HCT116 (cell line): ENCODE data around the gene CPTP.

Source experiments
- CTCF ChIP-seq, 3 experiments: fragments of 200-600 bp in 1 of 3; sonication (generic) in 1 of 3; IDR thresholded peaks in 2 of 3; conservative IDR thresholded peaks in 1 of 3; 2 replicates each; pipeline ENCODE4 v1.5.1; 2012 to 2017; ENCODE audit warnings: low read depth in 2 of 3, low read length in 2 of 3, antibody characterized with exemption in 1 of 3, borderline replicate concordance in 1 of 3, control low read depth in 1 of 3, mild to moderate bottlenecking in 1 of 3, mixed read lengths in 1 of 3, mixed run types in 1 of 3, moderate library complexity in 1 of 3; ENCODE audit not compliant: insufficient read depth in 1 of 3
- EGR1 ChIP-seq: IDR thresholded peaks from 2 replicates; pipeline ENCODE4 v1.6.1; 2012; ENCODE audit warnings: low read depth
- ELF1 ChIP-seq: IDR thresholded peaks from 2 replicates; pipeline ENCODE4 v1.6.1; 2012; ENCODE audit warnings: low read depth, borderline replicate concordance
- POLR2A ChIP-seq: IDR thresholded peaks from 2 replicates; pipeline ENCODE4 v1.7.0; 2011; ENCODE audit warnings: borderline replicate concordance; ENCODE audit not compliant: insufficient read depth, insufficient read length; ENCODE audit errors: extremely low read depth
- POLR2AphosphoS5 ChIP-seq: IDR thresholded peaks from 2 replicates; pipeline ENCODE4 v1.6.1; 2011; ENCODE audit warnings: mild to moderate bottlenecking, low read depth, low read length, moderate library complexity
- RAD21 ChIP-seq: IDR thresholded peaks from 2 replicates; pipeline ENCODE4 v1.6.1; 2012; ENCODE audit warnings: low read depth, mild to moderate bottlenecking
- SIN3A ChIP-seq: IDR thresholded peaks from 2 replicates; pipeline ENCODE4 v1.6.1; 2012; ENCODE audit warnings: low read depth
- TF ChIP-seq, protein P1 (sequence below): IDR thresholded peaks from 2 replicates; pipeline ENCODE4 v1.6.1; 2012
- TF ChIP-seq, protein P2 (sequence below): IDR thresholded peaks from 2 replicates; pipeline ENCODE4 v1.6.1; 2012; ENCODE audit warnings: low read depth

DNA sequence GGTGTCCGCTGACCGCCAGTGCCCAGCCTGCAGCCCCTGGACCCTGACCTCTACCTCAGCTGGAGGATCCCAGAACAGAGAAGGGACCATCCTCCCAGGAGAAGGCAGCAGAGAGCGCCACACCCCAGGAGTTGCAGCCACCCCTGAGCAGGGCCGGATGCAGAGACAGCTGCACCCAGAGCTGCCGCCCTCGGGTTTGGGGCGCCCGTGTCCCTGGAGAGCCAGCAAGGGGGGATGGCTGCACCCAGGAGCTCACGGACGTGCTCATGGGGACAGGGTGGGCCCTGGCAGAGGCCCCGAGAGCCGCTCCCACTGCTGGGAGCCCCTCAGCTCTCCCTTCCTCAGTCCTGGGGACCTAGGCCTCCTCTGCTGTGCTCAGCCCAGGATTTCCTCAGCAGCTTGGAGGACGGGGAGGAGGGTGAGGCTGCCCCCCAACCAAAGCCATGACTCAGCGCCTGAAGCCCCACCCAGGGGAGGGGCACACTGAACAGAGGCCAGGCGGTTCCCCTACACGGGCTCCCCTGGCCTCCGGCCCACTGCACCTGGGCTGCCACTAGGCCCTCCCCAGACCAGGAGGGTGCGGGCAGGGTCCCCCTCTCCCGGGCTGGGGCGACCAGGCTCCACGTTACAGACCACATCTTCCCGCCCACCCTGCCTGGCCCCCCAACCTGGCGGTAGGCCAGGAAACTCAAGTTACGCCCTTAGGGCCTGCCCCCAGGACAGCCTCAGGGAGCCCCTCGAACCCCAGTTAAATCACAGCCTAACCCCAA is 19.1 kb upstream of the CPTP start:
- TF ChIP-seq CTCF (IDR thresholded peaks at IDR 0.05 in 2 of 3, conservative IDR thresholded peaks at IDR 0.05 in 1 of 3; ENCODE audit: borderline replicate concordance in 1 of 3, insufficient read depth in 1 of 3, low read depth in 2 of 3, low read length in 2 of 3), result peak in 1 of 3 experiments; percentile 23; a peak in 2 of 6 replicates
- TF ChIP-seq, protein P1, sequence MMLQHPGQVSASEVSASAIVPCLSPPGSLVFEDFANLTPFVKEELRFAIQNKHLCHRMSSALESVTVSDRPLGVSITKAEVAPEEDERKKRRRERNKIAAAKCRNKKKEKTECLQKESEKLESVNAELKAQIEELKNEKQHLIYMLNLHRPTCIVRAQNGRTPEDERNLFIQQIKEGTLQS, result no peak
- TF ChIP-seq, protein P2, sequence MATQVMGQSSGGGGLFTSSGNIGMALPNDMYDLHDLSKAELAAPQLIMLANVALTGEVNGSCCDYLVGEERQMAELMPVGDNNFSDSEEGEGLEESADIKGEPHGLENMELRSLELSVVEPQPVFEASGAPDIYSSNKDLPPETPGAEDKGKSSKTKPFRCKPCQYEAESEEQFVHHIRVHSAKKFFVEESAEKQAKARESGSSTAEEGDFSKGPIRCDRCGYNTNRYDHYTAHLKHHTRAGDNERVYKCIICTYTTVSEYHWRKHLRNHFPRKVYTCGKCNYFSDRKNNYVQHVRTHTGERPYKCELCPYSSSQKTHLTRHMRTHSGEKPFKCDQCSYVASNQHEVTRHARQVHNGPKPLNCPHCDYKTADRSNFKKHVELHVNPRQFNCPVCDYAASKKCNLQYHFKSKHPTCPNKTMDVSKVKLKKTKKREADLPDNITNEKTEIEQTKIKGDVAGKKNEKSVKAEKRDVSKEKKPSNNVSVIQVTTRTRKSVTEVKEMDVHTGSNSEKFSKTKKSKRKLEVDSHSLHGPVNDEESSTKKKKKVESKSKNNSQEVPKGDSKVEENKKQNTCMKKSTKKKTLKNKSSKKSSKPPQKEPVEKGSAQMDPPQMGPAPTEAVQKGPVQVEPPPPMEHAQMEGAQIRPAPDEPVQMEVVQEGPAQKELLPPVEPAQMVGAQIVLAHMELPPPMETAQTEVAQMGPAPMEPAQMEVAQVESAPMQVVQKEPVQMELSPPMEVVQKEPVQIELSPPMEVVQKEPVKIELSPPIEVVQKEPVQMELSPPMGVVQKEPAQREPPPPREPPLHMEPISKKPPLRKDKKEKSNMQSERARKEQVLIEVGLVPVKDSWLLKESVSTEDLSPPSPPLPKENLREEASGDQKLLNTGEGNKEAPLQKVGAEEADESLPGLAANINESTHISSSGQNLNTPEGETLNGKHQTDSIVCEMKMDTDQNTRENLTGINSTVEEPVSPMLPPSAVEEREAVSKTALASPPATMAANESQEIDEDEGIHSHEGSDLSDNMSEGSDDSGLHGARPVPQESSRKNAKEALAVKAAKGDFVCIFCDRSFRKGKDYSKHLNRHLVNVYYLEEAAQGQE, result no peak
- no peak for TF ChIP-seq RAD21
- TF ChIP-seq POLR2A, result no peak
- TF ChIP-seq POLR2AphosphoS5, result no peak
- no peak for TF ChIP-seq SIN3A
- no peak for TF ChIP-seq ELF1
- TF ChIP-seq EGR1, result no peak
